ENCODE data around the gene CBFA2T3.
"Not testable (repeated sequence)": the region's sequence is repeated elsewhere in the genome, so short reads cannot be mapped to it uniquely, and the experiment has no call there.

CBFA2T3 gene

DNA sequence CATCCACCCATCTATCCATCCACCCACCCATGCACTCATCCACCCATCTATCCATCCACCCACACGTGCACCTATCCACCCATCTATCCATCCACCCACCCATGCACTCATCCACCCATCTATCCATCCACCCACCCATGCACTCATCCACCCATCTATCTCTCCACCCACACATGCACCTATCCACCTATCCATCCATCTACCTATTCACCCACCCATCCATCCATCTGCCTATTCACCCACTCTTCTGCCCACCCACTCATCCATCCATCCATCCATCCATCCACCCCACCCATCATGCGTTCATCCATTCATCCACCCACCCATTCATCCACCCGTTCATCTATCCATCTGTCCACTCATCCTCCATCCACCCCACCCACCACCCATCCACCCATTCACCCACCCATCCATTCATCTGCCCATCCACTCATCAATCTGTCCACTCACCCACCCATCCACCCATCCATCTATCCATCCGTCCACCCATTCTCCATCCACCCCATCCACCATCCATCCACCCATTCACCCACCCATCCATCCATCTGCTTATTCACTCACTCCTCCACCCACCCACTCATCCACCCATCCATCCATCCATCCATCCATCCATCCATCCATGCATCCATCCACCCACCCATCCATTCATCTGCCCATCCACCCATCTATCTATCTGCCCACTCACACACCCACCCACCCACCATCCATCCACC is 35.1 kb upstream of the CBFA2T3 start:
- H3K4me3 ChIP-seq (ENCODE audit: low read length): no peak overlapping the region
- H3K36me3 ChIP-seq (replicated peaks; ENCODE audit: low read depth, low read length): no peaks in the 10 kb centered on the region
- no peak for TF ChIP-seq EZH2phosphoT487 (IDR thresholded peaks at IDR 0.05; ENCODE audit: low read depth)
- TF ChIP-seq, protein P1, sequence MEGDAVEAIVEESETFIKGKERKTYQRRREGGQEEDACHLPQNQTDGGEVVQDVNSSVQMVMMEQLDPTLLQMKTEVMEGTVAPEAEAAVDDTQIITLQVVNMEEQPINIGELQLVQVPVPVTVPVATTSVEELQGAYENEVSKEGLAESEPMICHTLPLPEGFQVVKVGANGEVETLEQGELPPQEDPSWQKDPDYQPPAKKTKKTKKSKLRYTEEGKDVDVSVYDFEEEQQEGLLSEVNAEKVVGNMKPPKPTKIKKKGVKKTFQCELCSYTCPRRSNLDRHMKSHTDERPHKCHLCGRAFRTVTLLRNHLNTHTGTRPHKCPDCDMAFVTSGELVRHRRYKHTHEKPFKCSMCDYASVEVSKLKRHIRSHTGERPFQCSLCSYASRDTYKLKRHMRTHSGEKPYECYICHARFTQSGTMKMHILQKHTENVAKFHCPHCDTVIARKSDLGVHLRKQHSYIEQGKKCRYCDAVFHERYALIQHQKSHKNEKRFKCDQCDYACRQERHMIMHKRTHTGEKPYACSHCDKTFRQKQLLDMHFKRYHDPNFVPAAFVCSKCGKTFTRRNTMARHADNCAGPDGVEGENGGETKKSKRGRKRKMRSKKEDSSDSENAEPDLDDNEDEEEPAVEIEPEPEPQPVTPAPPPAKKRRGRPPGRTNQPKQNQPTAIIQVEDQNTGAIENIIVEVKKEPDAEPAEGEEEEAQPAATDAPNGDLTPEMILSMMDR (IDR thresholded peaks at IDR 0.05; ENCODE audit: low read depth, low read length): no peak
- H3K27ac ChIP-seq (ENCODE audit: low read length): no peak overlapping the region
- H3K4me2 ChIP-seq (ENCODE audit: low read length): no peak overlapping the region
- no peak overlapping the region for H3K9ac ChIP-seq (ENCODE audit: low read length)
- H3K9me3 ChIP-seq (ENCODE audit: insufficient read depth, low read length): no peaks in the 10 kb centered on the region
- H3K4me1 ChIP-seq (ENCODE audit: low read length): no peaks in the 10 kb centered on the region
- no peaks in the 10 kb centered on the region for H4K20me1 ChIP-seq (ENCODE audit: insufficient read depth, low read length)
- H2AFZ ChIP-seq (ENCODE audit: low read depth, low read length): no peak overlapping the region
- H3K79me2 ChIP-seq (ENCODE audit: low read length): no peaks in the 10 kb centered on the region
- 0 out of 2 replicates have a peak, but pooled peaks cover 4% of the 10 kb centered on the region for H3K27me3 ChIP-seq (ENCODE audit: low read depth, low read length)

DNA sequence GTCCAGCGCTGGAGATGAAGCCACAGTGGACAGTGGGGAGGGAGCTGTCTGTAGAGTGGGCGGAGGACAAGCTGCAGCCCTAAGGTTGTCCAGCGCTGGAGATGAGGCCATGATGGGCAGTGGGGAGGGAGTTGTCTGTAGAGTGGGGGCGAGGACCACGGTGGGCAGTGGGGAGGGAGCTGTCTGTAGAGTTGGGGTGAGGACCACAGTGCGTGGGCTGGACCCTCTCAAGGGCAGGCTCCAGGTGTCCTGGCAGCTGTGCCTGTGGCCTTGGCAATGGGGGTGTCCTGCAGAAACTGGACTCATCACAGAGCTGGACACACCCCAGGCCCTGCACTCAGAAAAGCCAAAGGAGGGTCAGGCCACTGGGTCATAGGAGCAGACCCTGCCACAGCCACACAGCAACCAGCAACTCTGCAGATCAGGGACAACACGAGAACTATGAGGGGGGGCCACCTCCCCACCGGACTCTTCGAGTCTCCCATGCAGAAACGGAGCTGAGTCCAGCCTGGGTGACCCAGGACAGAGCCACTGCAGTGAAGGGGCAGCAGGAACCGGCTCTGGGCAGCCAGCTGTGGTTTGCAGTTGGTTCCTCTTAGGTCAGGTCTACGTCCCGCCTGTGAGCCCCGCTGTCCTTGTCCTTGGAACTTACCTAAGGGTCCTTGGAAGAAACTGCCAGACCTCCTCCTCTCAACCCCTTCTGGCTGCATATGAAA is 33.4 kb upstream of the CBFA2T3 start:
- Histone ChIP-seq H2AFZ (ENCODE audit: low read depth, low read length) (no peak overlapping the region), H3K36me3 (replicated peaks; ENCODE audit: low read depth, low read length) (no peaks in the 10 kb centered on the region), H3K27me3 (ENCODE audit: low read depth, low read length) (0 out of 2 replicates have a peak, but pooled peaks cover 4% of the 10 kb centered on the region), H3K4me3 (ENCODE audit: low read length) (no peak overlapping the region), H3K9me3 (ENCODE audit: insufficient read depth, low read length) (no peaks in the 10 kb centered on the region), H3K9ac (ENCODE audit: low read length) (no peak overlapping the region), H3K79me2 (ENCODE audit: low read length) (no peaks in the 10 kb centered on the region), H3K27ac (ENCODE audit: low read length) (no peak overlapping the region), H3K4me1 (ENCODE audit: low read length) (no peaks in the 10 kb centered on the region), H3K4me2 (ENCODE audit: low read length) (no peak overlapping the region), H4K20me1 (ENCODE audit: insufficient read depth, low read length) (no peaks in the 10 kb centered on the region)
- TF ChIP-seq EZH2phosphoT487 (IDR thresholded peaks at IDR 0.05; ENCODE audit: low read depth): no peak

DNA sequence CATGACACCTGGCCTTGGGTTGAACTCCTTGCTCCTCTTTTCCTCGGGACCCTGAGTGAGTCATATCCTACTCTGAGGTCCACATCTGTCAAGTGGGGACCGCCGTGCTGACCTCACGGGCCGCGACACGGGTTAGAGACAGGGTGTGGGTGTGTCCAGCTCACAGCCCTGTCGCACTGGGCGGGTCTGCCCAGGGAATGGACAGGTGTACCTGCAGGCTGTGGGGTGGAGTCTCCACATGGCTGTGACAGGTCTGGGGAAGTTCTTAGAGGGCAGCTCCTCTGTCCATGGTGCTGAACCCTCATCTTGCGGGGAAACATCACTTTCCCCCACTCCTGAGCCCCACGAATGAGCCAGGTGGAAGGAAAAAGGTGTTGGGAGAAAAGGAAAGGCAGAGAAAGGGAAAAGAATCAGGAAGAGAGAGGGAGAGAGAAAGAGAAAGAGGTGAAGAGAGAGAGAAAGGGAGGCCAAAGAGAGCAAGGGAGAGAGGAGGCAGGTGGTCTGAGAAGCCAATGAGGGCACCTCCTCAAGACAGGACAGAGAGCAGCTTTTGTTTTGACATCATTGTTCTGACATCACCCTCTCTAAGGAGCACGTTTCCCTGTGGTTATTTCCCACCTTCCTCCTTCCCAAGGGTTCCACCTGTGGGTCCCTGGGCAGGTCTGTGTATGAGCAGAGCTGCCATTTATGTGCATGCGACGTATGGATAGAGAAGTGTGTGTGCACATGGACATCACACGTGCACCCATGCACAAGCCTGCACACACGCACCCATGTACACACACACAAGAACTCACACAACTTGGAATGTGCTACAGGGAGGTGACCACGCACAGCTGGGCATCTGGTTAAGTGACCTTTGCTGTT is 32.6 kb upstream of the CBFA2T3 start:
- H4K20me1 ChIP-seq (ENCODE audit: insufficient read depth, low read length): no peaks in the 10 kb centered on the region
- no peak overlapping the region for H3K4me3 ChIP-seq (ENCODE audit: low read length)
- H2AFZ ChIP-seq (ENCODE audit: low read depth, low read length): no peak overlapping the region
- no peaks in the 10 kb centered on the region for H3K79me2 ChIP-seq (ENCODE audit: low read length)
- 0 out of 2 replicates have a peak, but pooled peaks cover 4% of the 10 kb centered on the region for H3K27me3 ChIP-seq (ENCODE audit: low read depth, low read length)
- H3K9ac ChIP-seq (ENCODE audit: low read length): no peak overlapping the region
- H3K4me2 ChIP-seq (ENCODE audit: low read length): no peak overlapping the region
- H3K36me3 ChIP-seq (replicated peaks; ENCODE audit: low read depth, low read length): no peaks in the 10 kb centered on the region
- no peak overlapping the region for H3K27ac ChIP-seq (ENCODE audit: low read length)
- peaks cover 7% of the 10 kb centered on the region for H3K4me1 ChIP-seq (ENCODE audit: low read length)
- TF ChIP-seq, protein P1 (IDR thresholded peaks at IDR 0.05; ENCODE audit: low read depth, low read length): no peak
- no peak for TF ChIP-seq EZH2phosphoT487 (IDR thresholded peaks at IDR 0.05; ENCODE audit: low read depth)
- H3K9me3 ChIP-seq (ENCODE audit: insufficient read depth, low read length): no peaks in the 10 kb centered on the region

DNA sequence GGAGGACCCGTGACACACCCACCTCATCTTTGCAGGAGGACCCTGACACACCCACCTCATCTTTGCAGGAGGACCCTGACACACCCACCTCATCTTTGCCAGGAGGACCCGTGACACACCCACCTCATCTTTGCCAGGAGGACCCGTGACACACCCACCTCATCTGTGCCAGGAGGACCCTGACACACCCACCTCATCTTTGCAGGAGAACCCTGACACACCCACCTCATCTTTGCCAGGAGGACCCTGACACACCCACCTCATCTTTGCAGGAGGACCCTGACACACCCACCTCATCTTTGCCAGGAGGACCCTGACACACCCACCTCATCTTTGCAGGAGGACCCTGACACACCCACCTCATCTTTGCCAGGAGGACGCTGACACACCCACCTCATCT is 31.8 kb upstream of the CBFA2T3 start:
- H3K4me3 ChIP-seq (ENCODE audit: low read length); H3K9ac ChIP-seq (ENCODE audit: low read length); H3K36me3 ChIP-seq (replicated peaks; ENCODE audit: low read depth, low read length); H2AFZ ChIP-seq (ENCODE audit: low read depth, low read length); H3K9me3 ChIP-seq (ENCODE audit: insufficient read depth, low read length); H3K4me2 ChIP-seq (ENCODE audit: low read length); H3K27ac ChIP-seq (ENCODE audit: low read length); H3K27me3 ChIP-seq (ENCODE audit: low read depth, low read length); H4K20me1 ChIP-seq (ENCODE audit: insufficient read depth, low read length); H3K79me2 ChIP-seq (ENCODE audit: low read length): not testable (repeated sequence)
- peaks cover 15% of the 10 kb centered on the region for H3K4me1 ChIP-seq (ENCODE audit: low read length)
